Neural cell (in vitro differentiated cells): ENCODE data around the gene PSMA2. TPM values are rescaled to one million over a fixed set of nuclear protein-coding genes. Genes with fewer than 3 reads are reported as not detected.

ENCODE experiments used
- H2AFZ ChIP-seq: fragments of 200-600, 300-800 bp; sonication (generic), shearing (Covaris generic); 2 replicates; pipeline ENCODE4 v1.6.0; 2014; ENCODE audit warnings: low read depth, mild to moderate bottlenecking, antibody characterized with exemption, low read length, moderate library complexity
- H3F3A ChIP-seq: fragments of 200-600 bp; shearing (Covaris generic); 2 replicates; pipeline ENCODE4 v1.6.1; 2016; ENCODE audit warnings: mild to moderate bottlenecking, moderate library complexity, mixed read lengths, antibody characterized with exemption, low read length; ENCODE audit not compliant: insufficient read depth, poor library complexity, severe bottlenecking
- H3K27ac ChIP-seq: fragments of 200-600, 300-800 bp; sonication (generic), shearing (Covaris generic); 2 replicates; pipeline ENCODE4 v1.5.1; 2014; ENCODE audit warnings: mild to moderate bottlenecking, low read length, moderate library complexity
- H3K27me3 ChIP-seq: fragments of 300-800, 200-600 bp; sonication (generic), shearing (Covaris generic); 2 replicates; pipeline ENCODE4 v1.6.0; 2014; ENCODE audit warnings: mild to moderate bottlenecking, low read depth, low read length, moderate library complexity; ENCODE audit not compliant: insufficient read depth
- H3K36me3 ChIP-seq: fragments of 300-800, 200-600 bp; sonication (generic), shearing (Covaris generic); 2 replicates; pipeline ENCODE4 v1.5.1; 2014; ENCODE audit warnings: mild to moderate bottlenecking, antibody characterized with exemption, low read length, moderate library complexity; ENCODE audit not compliant: insufficient read depth
- H3K4me2 ChIP-seq: fragments of 300-800, 200-600 bp; sonication (generic), shearing (Covaris generic); 2 replicates; pipeline ENCODE4 v1.6.0; 2014; ENCODE audit warnings: mild to moderate bottlenecking, low read length
- H3K4me3 ChIP-seq: fragments of 300-800, 200-600 bp; sonication (generic), shearing (Covaris generic); 2 replicates; pipeline ENCODE4 v1.5.1; 2014; ENCODE audit warnings: mild to moderate bottlenecking, low read length, moderate library complexity
- H3K79me2 ChIP-seq: fragments of 200-600 bp; shearing (Covaris generic); replicated peaks from 2 replicates; pipeline ENCODE4 v1.6.0; 2014; ENCODE audit warnings: mild to moderate bottlenecking, low read length, moderate library complexity; ENCODE audit not compliant: insufficient read depth
- H3K9ac ChIP-seq: fragments of 300-800, 200-600 bp; sonication (generic), shearing (Covaris generic); 2 replicates; pipeline ENCODE4 v1.6.1; 2016; ENCODE audit warnings: mild to moderate bottlenecking, low read length, mixed read lengths
- H3K9me2 ChIP-seq: fragments of 200-600 bp; shearing (Covaris generic); 2 replicates; pipeline ENCODE4 v1.6.1; 2016; ENCODE audit warnings: mild to moderate bottlenecking, low read length, mixed read lengths; ENCODE audit not compliant: insufficient read depth
- H3K9me3 ChIP-seq: fragments of 200-600, 300-800 bp; sonication (generic), shearing (Covaris generic); 2 replicates; pipeline ENCODE4 v1.6.1; 2016; ENCODE audit warnings: mild to moderate bottlenecking, mixed run types, low read length, moderate library complexity, mixed read lengths
- H4K20me1 ChIP-seq: fragments of 200-600 bp; shearing (Covaris generic); 2 replicates; pipeline ENCODE4 v1.6.1; 2016; ENCODE audit warnings: mild to moderate bottlenecking, mixed run types; ENCODE audit not compliant: insufficient read depth
- EP300 ChIP-seq: fragments of 450-650 bp; conservative IDR thresholded peaks from 2 replicates; pipeline ENCODE4 v1.6.1; 2014; ENCODE audit warnings: antibody characterized with exemption, mild to moderate bottlenecking, moderate library complexity; ENCODE audit not compliant: poor library complexity, severe bottlenecking
- MXI1 ChIP-seq: fragments of 450-650 bp; conservative IDR thresholded peaks from 2 replicates; pipeline ENCODE4 v1.6.1; 2014; ENCODE audit warnings: antibody characterized with exemption, mild to moderate bottlenecking; ENCODE audit not compliant: poor library complexity, severe bottlenecking
- POLR2AphosphoS5 ChIP-seq: IDR thresholded peaks from 2 replicates; pipeline ENCODE4 v1.6.1; 2012
- RAD21 ChIP-seq: fragments of 450-650 bp; conservative IDR thresholded peaks from 2 replicates; pipeline ENCODE4 v1.6.1; 2014; ENCODE audit warnings: antibody characterized with exemption, mild to moderate bottlenecking, moderate library complexity
- SMC3 ChIP-seq: fragments of 450-650 bp; conservative IDR thresholded peaks from 2 replicates; pipeline ENCODE4 v1.6.1; 2014; ENCODE audit warnings: antibody characterized with exemption, mild to moderate bottlenecking, moderate library complexity; ENCODE audit not compliant: poor library complexity
- TAF1 ChIP-seq: IDR thresholded peaks from 2 replicates; pipeline ENCODE4 v1.6.1; 2012; ENCODE audit warnings: low read depth
- polyA plus RNA-seq: library from polyadenylated mRNA; depleted of rRNA; stranded (reverse); fragments of >200 nt; gene quantifications from 2 replicates; pipeline ENCODE4 v1.2.3, GENCODE V29; 2014
- TF ChIP-seq, protein P1 (sequence below): fragments of 450-650 bp; IDR thresholded peaks from 2 replicates; pipeline ENCODE4 v1.5.1; 2014; ENCODE audit warnings: antibody characterized with exemption, mild to moderate bottlenecking, moderate library complexity; ENCODE audit not compliant: poor library complexity, severe bottlenecking
- TF ChIP-seq, protein P2 (sequence below): IDR thresholded peaks from 2 replicates; pipeline ENCODE4 v1.6.1; 2012; ENCODE audit warnings: borderline replicate concordance

PSMA2 gene
- polyA plus RNA-seq, 1 donor from 2014 or later: 225 TPM

DNA sequence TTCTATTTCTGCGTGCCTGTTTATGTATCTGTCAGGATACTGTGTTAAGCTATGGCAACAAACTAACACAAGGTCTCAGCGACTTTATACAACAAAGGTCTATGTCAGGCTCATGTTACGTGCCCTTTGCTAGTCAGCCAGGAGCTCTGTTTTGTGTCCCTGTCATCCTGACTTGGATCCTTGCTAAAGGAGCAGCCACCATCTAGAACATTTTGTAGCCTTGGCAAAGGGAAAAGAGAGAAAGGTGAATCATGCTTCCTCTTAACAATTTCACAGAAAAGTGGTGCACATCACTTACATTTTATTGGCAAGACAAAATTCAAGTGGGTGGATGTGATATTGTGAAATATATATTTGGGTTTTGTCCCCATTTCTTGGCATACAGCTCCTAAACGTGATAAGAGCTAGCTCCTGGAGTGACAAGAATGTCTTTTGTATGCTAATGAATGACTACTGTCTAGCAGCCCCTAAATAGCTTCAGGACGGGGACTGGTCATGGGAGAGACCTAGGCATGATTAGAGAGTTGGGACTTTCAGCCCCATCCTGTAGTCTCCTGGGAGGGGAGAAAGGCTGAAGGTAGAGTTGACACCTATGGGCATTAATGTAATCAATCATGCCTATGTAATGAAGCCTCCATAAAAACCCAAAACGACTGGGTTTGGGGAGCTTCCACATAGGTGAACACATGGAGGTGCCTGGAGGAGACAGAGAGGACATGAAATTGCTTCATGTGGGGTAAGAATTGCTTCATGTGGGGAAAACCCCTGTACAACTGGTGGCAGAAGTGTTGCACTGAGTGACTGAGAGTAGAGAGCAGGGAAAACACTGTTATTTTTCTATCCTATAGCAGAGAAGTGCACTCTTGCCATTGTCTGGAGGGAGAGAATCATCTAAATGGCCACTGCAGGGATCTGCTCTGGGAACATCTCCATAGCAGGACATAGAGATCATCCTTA lies 33.2 kb upstream of the PSMA2 start:
- H3K9ac ChIP-seq: no peak overlapping the region

DNA sequence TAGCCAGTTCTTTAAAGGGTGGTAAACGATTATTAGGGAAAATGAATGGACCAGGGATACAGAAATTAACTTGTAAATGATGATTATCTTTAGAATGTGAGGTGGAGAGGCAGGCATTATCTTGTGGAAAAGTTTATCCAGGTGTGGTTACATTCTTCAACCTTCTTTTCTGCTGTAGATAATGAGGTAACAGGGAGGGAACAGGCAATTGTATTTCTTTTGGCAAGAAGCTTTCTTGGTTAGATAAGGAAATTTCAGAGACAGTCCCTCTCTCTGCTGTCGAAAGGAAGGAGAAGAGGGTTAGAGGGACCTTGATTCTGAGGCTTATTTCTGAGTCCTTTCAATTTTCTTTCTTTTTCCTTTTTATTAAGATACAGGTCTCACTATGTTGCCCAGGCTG lies 32.3 kb upstream of the PSMA2 start:
- H3K9me3 ChIP-seq: no peaks in the 10 kb centered on the region
- no peak overlapping the region for H3K27ac ChIP-seq
- H3K9ac ChIP-seq: no peak overlapping the region
- H3K79me2 ChIP-seq: no peaks in the 10 kb centered on the region
- H3F3A ChIP-seq: no peaks in the 10 kb centered on the region
- H3K36me3 ChIP-seq: no peaks in the 10 kb centered on the region
- H2AFZ ChIP-seq: no peak overlapping the region
- no peak overlapping the region for H3K4me2 ChIP-seq
- H4K20me1 ChIP-seq: no peaks in the 10 kb centered on the region
- TF ChIP-seq, protein P1, sequence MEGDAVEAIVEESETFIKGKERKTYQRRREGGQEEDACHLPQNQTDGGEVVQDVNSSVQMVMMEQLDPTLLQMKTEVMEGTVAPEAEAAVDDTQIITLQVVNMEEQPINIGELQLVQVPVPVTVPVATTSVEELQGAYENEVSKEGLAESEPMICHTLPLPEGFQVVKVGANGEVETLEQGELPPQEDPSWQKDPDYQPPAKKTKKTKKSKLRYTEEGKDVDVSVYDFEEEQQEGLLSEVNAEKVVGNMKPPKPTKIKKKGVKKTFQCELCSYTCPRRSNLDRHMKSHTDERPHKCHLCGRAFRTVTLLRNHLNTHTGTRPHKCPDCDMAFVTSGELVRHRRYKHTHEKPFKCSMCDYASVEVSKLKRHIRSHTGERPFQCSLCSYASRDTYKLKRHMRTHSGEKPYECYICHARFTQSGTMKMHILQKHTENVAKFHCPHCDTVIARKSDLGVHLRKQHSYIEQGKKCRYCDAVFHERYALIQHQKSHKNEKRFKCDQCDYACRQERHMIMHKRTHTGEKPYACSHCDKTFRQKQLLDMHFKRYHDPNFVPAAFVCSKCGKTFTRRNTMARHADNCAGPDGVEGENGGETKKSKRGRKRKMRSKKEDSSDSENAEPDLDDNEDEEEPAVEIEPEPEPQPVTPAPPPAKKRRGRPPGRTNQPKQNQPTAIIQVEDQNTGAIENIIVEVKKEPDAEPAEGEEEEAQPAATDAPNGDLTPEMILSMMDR: no peak
- TF ChIP-seq, protein P2, sequence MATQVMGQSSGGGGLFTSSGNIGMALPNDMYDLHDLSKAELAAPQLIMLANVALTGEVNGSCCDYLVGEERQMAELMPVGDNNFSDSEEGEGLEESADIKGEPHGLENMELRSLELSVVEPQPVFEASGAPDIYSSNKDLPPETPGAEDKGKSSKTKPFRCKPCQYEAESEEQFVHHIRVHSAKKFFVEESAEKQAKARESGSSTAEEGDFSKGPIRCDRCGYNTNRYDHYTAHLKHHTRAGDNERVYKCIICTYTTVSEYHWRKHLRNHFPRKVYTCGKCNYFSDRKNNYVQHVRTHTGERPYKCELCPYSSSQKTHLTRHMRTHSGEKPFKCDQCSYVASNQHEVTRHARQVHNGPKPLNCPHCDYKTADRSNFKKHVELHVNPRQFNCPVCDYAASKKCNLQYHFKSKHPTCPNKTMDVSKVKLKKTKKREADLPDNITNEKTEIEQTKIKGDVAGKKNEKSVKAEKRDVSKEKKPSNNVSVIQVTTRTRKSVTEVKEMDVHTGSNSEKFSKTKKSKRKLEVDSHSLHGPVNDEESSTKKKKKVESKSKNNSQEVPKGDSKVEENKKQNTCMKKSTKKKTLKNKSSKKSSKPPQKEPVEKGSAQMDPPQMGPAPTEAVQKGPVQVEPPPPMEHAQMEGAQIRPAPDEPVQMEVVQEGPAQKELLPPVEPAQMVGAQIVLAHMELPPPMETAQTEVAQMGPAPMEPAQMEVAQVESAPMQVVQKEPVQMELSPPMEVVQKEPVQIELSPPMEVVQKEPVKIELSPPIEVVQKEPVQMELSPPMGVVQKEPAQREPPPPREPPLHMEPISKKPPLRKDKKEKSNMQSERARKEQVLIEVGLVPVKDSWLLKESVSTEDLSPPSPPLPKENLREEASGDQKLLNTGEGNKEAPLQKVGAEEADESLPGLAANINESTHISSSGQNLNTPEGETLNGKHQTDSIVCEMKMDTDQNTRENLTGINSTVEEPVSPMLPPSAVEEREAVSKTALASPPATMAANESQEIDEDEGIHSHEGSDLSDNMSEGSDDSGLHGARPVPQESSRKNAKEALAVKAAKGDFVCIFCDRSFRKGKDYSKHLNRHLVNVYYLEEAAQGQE: no peak
- TF ChIP-seq MXI1: no peak
- H3K27me3 ChIP-seq: no peaks in the 10 kb centered on the region
- H3K9me2 ChIP-seq: no peaks in the 10 kb centered on the region
- no peak overlapping the region for H3K4me3 ChIP-seq

More for the DNA sequence above, 33.2 kb upstream of the PSMA2 start:
- no peak overlapping the region for H3K4me2 ChIP-seq
- H3F3A ChIP-seq: no peaks in the 10 kb centered on the region
- H3K79me2 ChIP-seq: no peaks in the 10 kb centered on the region
- no peak overlapping the region for H3K4me3 ChIP-seq
- H2AFZ ChIP-seq: no peak overlapping the region
- H3K36me3 ChIP-seq: no peaks in the 10 kb centered on the region
- no peaks in the 10 kb centered on the region for H3K27me3 ChIP-seq
- H3K27ac ChIP-seq: no peak overlapping the region
- no peaks in the 10 kb centered on the region for H3K9me3 ChIP-seq
- TF ChIP-seq MXI1 (no peak), SMC3 (no peak), RAD21 (no peak), POLR2AphosphoS5 (no peak), EP300 (no peak), TAF1 (no peak)
- TF ChIP-seq, protein P1: no peak
- no peaks in the 10 kb centered on the region for H3K9me2 ChIP-seq
- no peaks in the 10 kb centered on the region for H4K20me1 ChIP-seq
